EH (cell line): ENCODE measurements around the gene PDE11A.
"Not testable (repeated sequence)": the region's sequence is repeated elsewhere in the genome, so short reads cannot be mapped to it uniquely, and the experiment has no call there.

ENCODE experiments used
- DNase-seq: peaks from one replicate; pipeline ENCODE4 v3.0.0-alpha.2; 2015; ENCODE audit warnings: low read depth

Gene PDE11A

GRCh38 chr2:178074123-178075005 is 1.8 kb upstream of the PDE11A start:
- peak; percentile 53 for DNase-seq

DNA sequence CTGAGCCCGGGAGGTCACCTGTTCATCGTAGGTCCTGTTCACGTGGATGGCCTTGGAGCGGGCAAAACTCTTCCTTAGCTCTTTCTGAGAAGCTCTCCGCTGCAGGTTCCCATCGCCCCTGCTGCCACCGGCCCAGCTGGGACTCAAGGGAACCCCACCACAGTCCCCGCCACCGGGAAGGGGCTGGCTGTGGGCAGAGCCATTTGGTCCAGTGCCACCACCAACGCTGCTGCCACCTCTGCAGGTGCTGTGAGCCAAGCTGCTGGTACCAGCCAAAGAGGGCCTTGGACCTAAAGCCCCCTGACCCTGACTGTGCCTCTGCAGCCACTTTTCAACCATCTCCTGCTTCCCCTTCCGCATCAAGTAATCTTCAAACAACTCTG is 586 bp downstream of the PDE11A start:
- DNase-seq: no peak

DNA sequence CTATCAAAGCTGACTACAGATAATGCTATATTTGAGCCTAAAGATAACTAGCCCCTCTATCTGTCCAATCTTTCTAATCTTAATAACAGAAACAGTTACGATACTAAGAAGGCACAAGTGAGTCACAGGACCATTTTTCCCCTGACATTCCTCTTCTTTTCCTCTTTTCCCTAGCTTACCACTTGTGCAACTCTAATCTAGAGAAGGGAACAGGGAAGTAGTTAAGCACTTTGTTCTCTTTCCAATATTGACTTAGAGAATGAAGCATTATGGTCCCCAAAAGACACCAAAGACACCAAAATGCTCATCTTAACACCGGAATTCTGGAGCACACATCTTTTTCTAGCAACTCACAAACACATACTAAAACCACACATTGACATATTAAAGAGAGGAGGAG is 1.8 kb downstream of the PDE11A start:
- peak; percentile 42 for DNase-seq

- DNase-seq: peak; percentile 9
These were observed 3.0 kb downstream of the PDE11A start for GRCh38 chr2:178069551-178069950.

DNA sequence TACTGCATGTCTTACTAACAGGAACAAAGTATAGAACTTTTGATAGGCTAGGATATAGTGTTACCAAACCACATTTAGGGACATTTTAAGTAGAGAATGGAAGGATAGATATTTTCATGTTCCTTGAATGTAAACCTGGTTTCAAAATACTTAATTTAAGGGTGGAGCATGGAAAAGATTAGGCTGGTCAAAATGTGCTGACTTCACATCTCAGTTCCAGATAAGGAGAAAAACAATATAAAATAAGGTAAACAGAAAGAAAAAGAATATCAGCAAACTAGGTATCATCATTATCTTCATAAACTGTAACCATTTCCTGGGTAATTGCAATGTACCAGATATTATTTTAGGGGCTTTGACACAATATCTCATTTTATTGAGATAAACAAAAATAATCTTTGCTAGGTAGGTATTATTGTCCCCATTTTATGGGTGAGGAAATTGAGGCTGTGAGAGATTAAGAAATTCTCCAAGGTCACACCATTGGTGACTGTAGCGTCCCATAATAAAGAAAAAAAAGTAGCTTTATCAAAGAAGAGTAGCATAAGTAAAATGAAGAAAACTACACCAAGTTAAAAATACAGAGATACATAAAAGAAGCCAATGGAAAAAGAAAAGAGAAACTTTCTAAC is 3.6 kb downstream of the PDE11A start:
- DNase-seq: no peak

- peak; percentile 59 for DNase-seq
These were observed 5.5 kb downstream of the PDE11A start for GRCh38 chr2:178066890-178067669.

- DNase-seq: no peak
These were observed 6.3 kb downstream of the PDE11A start for GRCh38 chr2:178066324-178066723.

GRCh38 chr2:178059681-178060080 is 12.9 kb downstream of the PDE11A start:
- DNase-seq: no peak

DNA sequence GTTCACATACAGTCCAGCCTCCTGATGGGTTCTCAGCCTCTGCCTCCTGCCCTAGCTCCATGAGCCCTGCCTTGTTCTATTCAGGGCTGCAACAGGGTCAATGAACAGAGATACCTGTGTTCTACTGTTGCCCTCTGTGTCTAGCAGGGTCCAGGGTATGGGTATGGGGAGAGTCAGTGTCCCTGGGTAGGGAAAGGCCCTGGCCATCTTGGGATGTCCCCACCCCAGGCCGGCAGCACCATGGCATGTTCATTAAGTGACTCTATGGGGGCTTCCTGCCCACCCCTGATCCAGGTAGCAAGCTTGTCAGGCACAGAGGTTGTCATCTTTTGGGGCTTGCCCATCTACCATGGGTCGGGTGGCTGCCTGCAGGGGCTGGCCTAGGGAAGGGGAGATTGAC is 13.5 kb downstream of the PDE11A start:
- no peak for DNase-seq

DNA sequence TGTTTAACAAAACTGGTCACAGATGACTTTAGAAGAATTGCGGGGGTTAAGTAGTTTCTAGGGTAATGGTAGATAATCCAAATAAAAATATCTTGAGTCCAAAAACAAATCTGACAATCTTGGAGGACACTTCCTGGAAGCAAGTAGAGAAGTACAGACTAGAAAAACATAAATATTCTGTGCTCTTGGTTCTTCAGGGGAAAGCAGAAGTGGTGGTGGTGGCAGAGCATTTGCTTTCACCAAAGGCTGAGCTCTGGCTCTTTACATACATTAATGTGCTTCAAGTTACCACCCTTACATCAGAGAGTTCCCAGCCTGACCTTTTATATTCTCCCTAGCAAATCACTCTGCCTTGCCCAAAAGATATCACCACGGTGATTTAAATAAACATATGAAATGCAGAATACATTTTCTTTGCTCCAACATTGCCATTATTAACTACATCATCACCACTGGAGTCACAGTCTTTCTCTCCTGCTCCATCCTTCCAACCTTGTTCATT is 15.3 kb downstream of the PDE11A start:
- DNase-seq: no peak

DNA sequence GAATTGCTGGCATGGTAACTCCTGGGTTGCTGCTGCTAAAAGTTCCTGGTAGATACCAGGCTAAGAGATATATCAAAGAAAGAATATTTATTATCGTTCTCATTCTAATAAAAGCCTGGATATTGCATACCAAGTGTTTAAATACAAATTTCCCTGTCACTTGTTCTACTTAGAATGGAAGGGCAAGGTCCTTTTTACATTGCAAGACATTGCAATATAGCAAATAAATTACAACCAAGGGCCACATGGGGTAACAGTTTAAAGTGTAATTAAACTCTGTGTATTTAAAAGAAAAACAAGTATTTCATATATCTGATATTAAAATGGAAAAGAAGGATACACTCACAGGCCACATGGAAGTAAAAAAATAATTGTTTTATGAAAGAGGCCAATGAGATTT is 16.2 kb downstream of the PDE11A start:
- DNase-seq: no peak

DNA sequence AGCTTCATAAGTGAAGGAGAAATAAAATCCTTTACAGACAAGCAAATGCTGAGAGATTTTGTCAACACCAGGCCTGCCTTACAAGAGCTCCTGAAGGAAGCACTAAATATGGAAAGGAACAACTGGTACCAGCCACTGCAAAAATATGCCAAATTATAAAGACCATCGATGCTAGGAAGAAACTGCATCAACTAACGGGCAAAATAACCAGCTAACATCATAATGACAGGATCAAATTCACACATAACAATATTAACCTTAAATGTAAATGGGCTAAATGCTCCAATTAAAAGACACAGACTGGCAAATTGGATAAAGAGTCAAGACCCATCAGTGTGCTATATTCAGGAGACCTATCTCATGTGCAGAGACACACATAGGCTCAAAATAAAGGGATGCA is 21.3 kb downstream of the PDE11A start:
- not testable (repeated sequence) for DNase-seq

DNA sequence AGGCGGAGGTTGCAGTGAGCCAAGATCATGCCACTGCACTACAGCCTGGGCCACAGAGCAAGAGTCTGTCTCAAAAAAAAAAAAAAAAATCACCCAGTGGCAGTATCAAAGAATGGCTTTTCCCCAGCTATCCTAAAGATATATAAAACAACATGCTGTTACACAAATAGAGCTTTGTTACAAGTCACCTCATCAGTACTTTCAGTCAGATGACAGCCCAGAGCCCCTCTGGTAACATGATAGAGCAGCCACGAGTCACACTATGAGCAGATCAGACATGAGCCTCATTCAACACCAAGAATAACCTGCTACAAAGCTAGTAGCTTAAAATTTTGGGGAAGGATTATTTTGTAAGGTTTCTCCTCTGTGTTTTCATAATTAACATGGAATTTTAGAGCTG is 25.2 kb downstream of the PDE11A start:
- DNase-seq: no peak

GRCh38 chr2:178044836-178045235 is 27.7 kb downstream of the PDE11A start:
- no peak for DNase-seq

DNA sequence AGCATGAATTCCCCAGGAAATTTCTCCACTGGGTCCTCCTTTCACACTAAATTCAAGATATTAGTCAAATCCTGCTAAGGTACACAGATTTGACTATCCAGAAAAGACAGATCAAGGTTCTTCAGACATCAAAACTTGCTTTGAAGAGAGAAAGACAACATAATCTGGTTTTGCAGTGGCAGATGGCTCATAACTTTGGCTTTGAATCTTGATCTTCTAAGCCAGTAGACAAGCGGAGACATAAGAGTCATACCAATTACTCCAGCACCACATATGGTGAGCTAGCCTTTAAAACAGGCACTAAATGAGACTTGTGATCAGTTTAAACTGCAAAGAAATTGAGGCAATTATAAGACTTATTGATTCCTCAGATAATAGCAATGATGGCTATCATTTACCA is 29.3 kb downstream of the PDE11A start:
- DNase-seq: no peak

GRCh38 chr2:178033583-178033982 is 39.0 kb downstream of the PDE11A start:
- not testable (repeated sequence) for DNase-seq

- no peak for DNase-seq
These were observed 43.2 kb downstream of the PDE11A start for GRCh38 chr2:178029342-178029741.

GRCh38 chr2:178025551-178026185 is 46.9 kb downstream of the PDE11A start:
- DNase-seq: no peak

- DNase-seq: no peak
These were observed 54.4 kb downstream of the PDE11A start for GRCh38 chr2:178018141-178018540.

DNA sequence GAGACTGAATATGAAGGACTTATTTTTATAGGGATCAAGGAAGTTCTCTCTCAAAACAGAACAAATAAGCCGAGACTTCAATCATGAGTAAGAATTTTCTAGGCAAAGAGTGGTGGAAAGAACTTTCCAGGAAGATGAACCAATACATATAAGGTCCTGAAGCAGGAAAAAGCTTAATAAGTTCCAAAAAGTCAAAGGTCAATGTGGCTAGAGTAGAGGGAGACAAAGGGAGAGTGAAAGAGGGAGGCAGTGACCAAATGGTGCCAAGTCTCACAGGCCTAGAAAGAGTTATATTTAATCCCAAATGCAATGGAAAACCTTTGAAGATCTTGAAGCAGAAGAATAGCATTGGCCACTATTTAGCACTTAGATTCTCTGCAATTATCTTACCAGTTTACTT is 56.0 kb downstream of the PDE11A start:
- no peak for DNase-seq

DNA sequence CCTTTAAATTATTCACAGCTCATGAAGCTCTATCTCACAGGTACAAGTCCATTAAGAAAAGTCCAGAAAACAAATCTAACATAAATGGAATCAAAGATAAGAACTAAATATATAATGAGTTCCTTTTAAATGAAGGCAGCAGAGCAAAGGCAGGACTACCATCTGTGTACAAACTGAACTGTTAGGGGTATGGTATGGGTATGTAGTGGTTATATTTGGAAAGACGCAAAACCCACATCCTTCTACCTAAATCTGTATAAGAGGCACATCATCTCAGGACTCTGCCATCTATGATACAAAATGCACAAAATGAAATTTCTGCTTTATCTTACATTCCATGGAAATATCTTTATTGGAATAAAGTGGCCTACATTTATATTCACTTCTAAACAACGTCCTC is 59.9 kb downstream of the PDE11A start:
- DNase-seq: no peak

- DNase-seq: no peak
These were observed 62.8 kb downstream of the PDE11A start for GRCh38 chr2:178009813-178010212.
